Common myeloid progenitor, CD34-positive (primary cell): ENCODE results near the gene FANCI.

Experiments
- CTCF ChIA-PET: fragments of 350-600 bp; sonication (Branson Sonifier 250); formaldehyde crosslinking; loops from one replicate; lab custom pipeline; 2021; ENCODE audit warnings: antibody characterized with exemption; lab: Charles Lee
- POLR2A ChIA-PET: fragments of 350-600 bp; sonication (Branson Sonifier 250); formaldehyde crosslinking; loops from one replicate; lab custom pipeline; 2021; ENCODE audit warnings: antibody characterized with exemption; lab: Charles Lee
- DNase-seq, 3 donors: peaks; one replicate each; pipeline versions ENCODE4 v3.0.0 to v3.0.0-alpha.2; 2013
- H3K27ac ChIP-seq, 2 experiments: 1 replicate in 1 of 2; 2 replicates in 1 of 2; pipeline ENCODE4 v1.7.0; 2013; ENCODE audit warnings: inconsistent platforms in 2 of 2, low read length in 2 of 2, mild to moderate bottlenecking in 2 of 2, low read depth in 1 of 2, moderate library complexity in 1 of 2; ENCODE audit not compliant: severe bottlenecking in 2 of 2, insufficient read depth in 1 of 2, poor library complexity in 1 of 2
- H3K27me3 ChIP-seq, 5 experiments: replicated peaks in 2 of 5; 1 replicate in 3 of 5; 2 replicates in 2 of 5; pipeline versions ENCODE4 v1.6.1 to v1.7.0; 2013; ENCODE audit warnings: low read length in 4 of 5, mild to moderate bottlenecking in 2 of 5, moderate library complexity in 2 of 5, inconsistent platforms in 1 of 5; ENCODE audit not compliant: insufficient read depth in 5 of 5, control insufficient read depth in 4 of 5
- H3K36me3 ChIP-seq, 4 experiments: 1 replicate in 2 of 4; 2 replicates in 2 of 4; pipeline versions ENCODE4 v1.6.1 to v1.7.0; 2013; ENCODE audit warnings: low read length in 3 of 4, control low read depth in 1 of 4, mild to moderate bottlenecking in 1 of 4; ENCODE audit not compliant: control insufficient read depth in 4 of 4, insufficient read depth in 4 of 4
- H3K4me1 ChIP-seq, 4 experiments: 1 replicate in 3 of 4; 2 replicates in 1 of 4; pipeline versions ENCODE4 v1.6.1 to v1.7.1; 2013; ENCODE audit warnings: low read length in 3 of 4, mild to moderate bottlenecking in 3 of 4, control low read depth in 1 of 4, inconsistent platforms in 1 of 4, moderate library complexity in 1 of 4; ENCODE audit not compliant: control insufficient read depth in 4 of 4, insufficient read depth in 4 of 4; ENCODE audit errors: control extremely low read depth in 1 of 4
- H3K4me3 ChIP-seq, 7 experiments: 1 replicate in 4 of 7; 2 replicates in 3 of 7; pipeline versions ENCODE4 v1.5.1 to v1.7.0; 2013; ENCODE audit warnings: mild to moderate bottlenecking in 7 of 7, low read length in 6 of 7, moderate library complexity in 6 of 7, inconsistent platforms in 2 of 7, low read depth in 2 of 7, control low read depth in 1 of 7; ENCODE audit not compliant: insufficient read depth in 4 of 7, control insufficient read depth in 1 of 7; ENCODE audit errors: extremely low read depth in 1 of 7
- H3K9me3 ChIP-seq, 5 experiments: 1 replicate in 4 of 5; 2 replicates in 1 of 5; pipeline versions ENCODE4 v1.6.1 to v1.7.1; 2013; ENCODE audit warnings: low read length in 4 of 5, mild to moderate bottlenecking in 2 of 5, inconsistent platforms in 1 of 5, low read depth in 1 of 5, moderate library complexity in 1 of 5; ENCODE audit not compliant: control insufficient read depth in 4 of 5, insufficient read depth in 2 of 5; ENCODE audit errors: control extremely low read depth in 1 of 5
- WGBS: methylation state at CpG from one replicate; pipeline ENCODE4 v1.1.5; 2013; ENCODE audit not compliant: insufficient coverage; 5-methylcytosine and 5-hydroxymethylcytosine counted together

Gene FANCI

GRCh38 chr15:89205991-89206585, 37.7 kb upstream of the FANCI start:
- Histone ChIP-seq H3K4me1 (peaks cover 0 to 31% (median 20%) of the 10 kb centered on the region in 4 experiments), H3K27ac (no peak overlapping the region), H3K9me3 (no peaks in the 10 kb centered on the region), H3K27me3 (no peaks in the 10 kb centered on the region), H3K36me3 (peaks cover 0 to 3% (median under 1%) of the 10 kb centered on the region in 4 experiments), H3K4me3 (no peak overlapping the region)
- ChIA-PET CTCF (interaction anchor here (0.7 to 3.1 kb wide), 20 partner anchors 8 to 152 kb away, joined by 3 to 18 read pairs (median 4); partner anchors contain the start of genes FANCI and RLBP1), POLR2A (no interaction called here)
- WGBS: 62% methylated on average over 8 of the region's 14 CpGs
- peak in 2 of 3 donors; percentile 48 to 53 for DNase-seq

- H3K4me3 ChIP-seq: peak overlapping the region in 4 of 7 experiments; percentile 15 to 68 (median 34)
- H3K9me3 ChIP-seq: no peaks in the 10 kb centered on the region
- peak; percentile 76 to 81 (median 77) for DNase-seq
- H3K27me3 ChIP-seq: no peaks in the 10 kb centered on the region
- WGBS: 2% methylated on average over 14 of the region's 14 CpGs
- CTCF ChIA-PET: interaction anchor here (0.6 to 3.1 kb wide), 22 partner anchors 8 to 302 kb away, joined by 3 to 18 read pairs (median 4); partner anchors contain the start of genes FANCI and RLBP1
- POLR2A ChIA-PET: no interaction called here
- H3K4me1 ChIP-seq: peaks cover 0 to 31% (median 20%) of the 10 kb centered on the region in 4 experiments
- H3K36me3 ChIP-seq: no peaks in the 10 kb centered on the region
- H3K27ac ChIP-seq: no peak overlapping the region
Measured at GRCh38 chr15:89206908-89207331, 36.9 kb upstream of the FANCI start.

GRCh38 chr15:89208256-89208655, 35.5 kb upstream of the FANCI start:
- CTCF ChIA-PET: interaction anchor here (2.1 kb wide), 1 partner anchor 18 kb away, joined by 8 read pairs; no protein-coding TSS in a partner anchor
- H3K4me1 ChIP-seq: peaks cover 0 to 29% (median 19%) of the 10 kb centered on the region in 4 experiments

GRCh38 chr15:89209057-89209456, 34.7 kb upstream of the FANCI start:
- DNase-seq: no peak
- no CpG with 5 or more reads among the region's 1 CpG for WGBS
- no peaks in the 10 kb centered on the region for H3K27me3 ChIP-seq
- no peak overlapping the region for H3K27ac ChIP-seq
- H3K9me3 ChIP-seq: no peaks in the 10 kb centered on the region
- POLR2A ChIA-PET: no interaction called here
- no peak overlapping the region for H3K4me3 ChIP-seq
- peaks cover 0 to 21% (median 13%) of the 10 kb centered on the region in 4 experiments for H3K4me1 ChIP-seq
- H3K36me3 ChIP-seq: no peaks in the 10 kb centered on the region
- CTCF ChIA-PET: no interaction called here

More at GRCh38 chr15:89208256-89208655, 35.5 kb upstream of the FANCI start:
- H3K27ac ChIP-seq: no peak overlapping the region
- H3K4me3 ChIP-seq: no peak overlapping the region
- H3K36me3 ChIP-seq: no peaks in the 10 kb centered on the region
- POLR2A ChIA-PET: interaction anchor here (0.7 kb wide), 1 partner anchor 35 kb away, joined by 3 read pairs; the partner anchor contains the start of gene FANCI
- DNase-seq: no peak
- no peaks in the 10 kb centered on the region for H3K27me3 ChIP-seq
- H3K9me3 ChIP-seq: no peaks in the 10 kb centered on the region

- peaks cover 0 to 5% (median 2%) of the 10 kb centered on the region in 4 experiments for H3K4me1 ChIP-seq
- POLR2A ChIA-PET: interaction anchor here (0.6 kb wide), 2 partner anchors 12 to 843 kb away, joined by 3 to 4 read pairs; no protein-coding TSS in a partner anchor
- no peak overlapping the region for H3K27ac ChIP-seq
- no peak for DNase-seq
- H3K36me3 ChIP-seq: no peaks in the 10 kb centered on the region
- CTCF ChIA-PET: no interaction called here
- 100% methylated on average over 5 of the region's 5 CpGs for WGBS
- peaks cover 0 to 3% (median 0%) of the 10 kb centered on the region in 5 experiments for H3K27me3 ChIP-seq
- no peak overlapping the region for H3K4me3 ChIP-seq
- no peaks in the 10 kb centered on the region for H3K9me3 ChIP-seq
Measured at GRCh38 chr15:89211678-89212170, 32.1 kb upstream of the FANCI start.

- ChIA-PET POLR2A (no interaction called here), CTCF (interaction anchor here (1.5 kb wide), 2 partner anchors 9 to 51 kb away, joined by 3 to 14 read pairs; no protein-coding TSS in a partner anchor)
- H3K36me3 ChIP-seq: no peaks in the 10 kb centered on the region
- no peaks in the 10 kb centered on the region for H3K9me3 ChIP-seq
- no peak for DNase-seq
- H3K4me1 ChIP-seq: no peaks in the 10 kb centered on the region
- no peak overlapping the region for H3K4me3 ChIP-seq
- H3K27ac ChIP-seq: no peak overlapping the region
- H3K27me3 ChIP-seq: peaks cover 0 to 5% (median 0%) of the 10 kb centered on the region in 5 experiments
- 94% methylated on average over 2 of the region's 2 CpGs for WGBS
Measured at GRCh38 chr15:89215627-89216026, 28.2 kb upstream of the FANCI start.

GRCh38 chr15:89217031-89217430, 26.7 kb upstream of the FANCI start:
- no peaks in the 10 kb centered on the region for H3K4me1 ChIP-seq
- DNase-seq: no peak
- CTCF ChIA-PET: interaction anchor here (1.2 to 2.9 kb wide), 2 partner anchors 11 to 27 kb away, joined by 3 to 12 read pairs; partner anchors contain the start of gene FANCI
- POLR2A ChIA-PET: no interaction called here
- no peak overlapping the region for H3K27ac ChIP-seq
- 97% methylated on average over 17 of the region's 20 CpGs for WGBS
- no peak overlapping the region for H3K4me3 ChIP-seq
- H3K36me3 ChIP-seq: no peaks in the 10 kb centered on the region
- peaks cover 0 to 5% (median 0%) of the 10 kb centered on the region in 5 experiments for H3K27me3 ChIP-seq
- H3K9me3 ChIP-seq: no peaks in the 10 kb centered on the region
